RWPE2 (cell line): ENCODE measurements around the gene LAMB4.

Experiments used
- ATAC-seq: fragments of 200-7000 bp; cut with Tn5 transposase; 3 replicates; pipeline ENCODE4 v1.9.1; 2021; ENCODE audit warnings: low read depth
- DNase-seq: peaks from one replicate; pipeline ENCODE4 v3.0.0-alpha.2; 2020; ENCODE audit warnings: low spot score
- H3K27ac ChIP-seq: fragments of 450-650 bp; 2 replicates; pipeline ENCODE4 v1.5.1; 2017; ENCODE audit warnings: mild to moderate bottlenecking; ENCODE audit not compliant: poor library complexity, severe bottlenecking
- H3K27me3 ChIP-seq: fragments of 250-450 bp; sonication (Bioruptor Pico); 2 replicates; pipeline ENCODE4 v1.5.1; 2021; ENCODE audit warnings: mild to moderate bottlenecking, moderate library complexity; ENCODE audit not compliant: insufficient read depth, poor library complexity, severe bottlenecking
- H3K36me3 ChIP-seq: fragments of 250-450 bp; sonication (Bioruptor Pico); 2 replicates; pipeline ENCODE4 v1.5.1; 2020; ENCODE audit warnings: low read depth, mild to moderate bottlenecking, moderate library complexity
- H3K4me1 ChIP-seq: fragments of 250-450 bp; sonication (Bioruptor Pico); 2 replicates; pipeline ENCODE4 v1.5.1; 2021; ENCODE audit warnings: mild to moderate bottlenecking, moderate library complexity; ENCODE audit not compliant: insufficient read depth, poor library complexity, severe bottlenecking
- H3K4me3 ChIP-seq: fragments of 250-450 bp; sonication (Bioruptor Pico); 2 replicates; pipeline ENCODE4 v1.5.1; 2021; ENCODE audit warnings: mild to moderate bottlenecking, moderate library complexity; ENCODE audit not compliant: severe bottlenecking
- H3K9me3 ChIP-seq: fragments of 250-450 bp; sonication (Bioruptor Pico); 2 replicates; pipeline ENCODE4 v1.5.1; 2021; ENCODE audit warnings: mild to moderate bottlenecking, moderate library complexity; ENCODE audit not compliant: severe bottlenecking
- CTCF ChIP-seq: fragments of 450-650 bp; IDR thresholded peaks from one replicate; pipeline ENCODE4 v1.5.1; 2017; ENCODE audit warnings: mild to moderate bottlenecking, moderate library complexity; ENCODE audit not compliant: poor library complexity, severe bottlenecking

LAMB4 gene

GRCh38 chr7:108130261-108130660 lies at the start of gene LAMB4:
LAMB4 (minus strand) TSS chr7:108130361; CDS start chr7:108123164, 7,197 bp downstream.
- ATAC-seq (no peak), DNase-seq (no peak)
- no peaks in the 10 kb centered on the region for H3K36me3 ChIP-seq
- no peaks in the 10 kb centered on the region for H3K9me3 ChIP-seq
- no peaks in the 10 kb centered on the region for H3K27me3 ChIP-seq
- H3K27ac ChIP-seq: no peak within 1 kb of the TSS
- TF ChIP-seq CTCF: no peak
- H3K4me1 ChIP-seq: peaks cover 20% of the 10 kb centered on the region
- no peak within 1 kb of the TSS for H3K4me3 ChIP-seq

- Histone ChIP-seq H3K27ac (no peak overlapping the region), H3K4me3 (no peak overlapping the region), H3K36me3 (no peaks in the 10 kb centered on the region), H3K9me3 (no peaks in the 10 kb centered on the region), H3K27me3 (no peaks in the 10 kb centered on the region), H3K4me1 (no peaks in the 10 kb centered on the region)
- no peak for ATAC-seq
- no peak for TF ChIP-seq CTCF
- no peak for DNase-seq
Measured at GRCh38 chr7:108178398-108178797, 48.2 kb upstream of the LAMB4 start.

GRCh38 chr7:108171164-108171563 lies 41.0 kb upstream of the LAMB4 start:
- no peak for ATAC-seq
- H3K4me3 ChIP-seq: no peak overlapping the region
- H3K9me3 ChIP-seq: no peaks in the 10 kb centered on the region
- H3K36me3 ChIP-seq: no peaks in the 10 kb centered on the region
- DNase-seq: no peak
- no peak overlapping the region for H3K27ac ChIP-seq
- no peaks in the 10 kb centered on the region for H3K27me3 ChIP-seq
- H3K4me1 ChIP-seq: peaks cover 3% of the 10 kb centered on the region
- no peak for TF ChIP-seq CTCF

GRCh38 chr7:108170251-108170650 lies 40.1 kb upstream of the LAMB4 start:
- no peak for DNase-seq
- no peak for TF ChIP-seq CTCF
- H3K27ac ChIP-seq: no peak overlapping the region
- no peaks in the 10 kb centered on the region for H3K36me3 ChIP-seq
- no peaks in the 10 kb centered on the region for H3K9me3 ChIP-seq
- no peak overlapping the region for H3K4me3 ChIP-seq
- H3K27me3 ChIP-seq: no peaks in the 10 kb centered on the region
- peaks cover 3% of the 10 kb centered on the region for H3K4me1 ChIP-seq
- ATAC-seq: no peak

- Histone ChIP-seq H3K9me3 (no peaks in the 10 kb centered on the region), H3K4me1 (peaks cover 3% of the 10 kb centered on the region), H3K36me3 (no peaks in the 10 kb centered on the region), H3K27ac (no peak overlapping the region), H3K27me3 (no peaks in the 10 kb centered on the region), H3K4me3 (peak overlapping the region; percentile 10)
- TF ChIP-seq CTCF: no peak
- DNase-seq (no peak), ATAC-seq (0 out of 3 replicates have a peak, but pooled peaks have one; percentile 25)
Measured at GRCh38 chr7:108167460-108167859, 37.3 kb upstream of the LAMB4 start.
